Liver (tissue), 9 donors: ENCODE data around the gene TEDC1. TPM values are rescaled to one million over a fixed set of nuclear protein-coding genes. Genes with fewer than 3 reads are reported as not detected.

Source experiments
- DNase-seq: peaks from one replicate; pipeline ENCODE4 v3.0.0-alpha.2; 2017; ENCODE audit warnings: low spot score
- H3K27ac ChIP-seq, 2 donors: one replicate each; pipeline ENCODE4 v1.7.0; 2013; ENCODE audit warnings: inconsistent platforms in 2 of 2, low read length in 2 of 2, control low read depth in 1 of 2, low read depth in 1 of 2, mild to moderate bottlenecking in 1 of 2
- H3K27me3 ChIP-seq, 4 donors: one replicate each; pipeline versions ENCODE4 v1.6.1 to v1.7.0; 2013; ENCODE audit warnings: low read length in 3 of 4, inconsistent platforms in 1 of 4, mild to moderate bottlenecking in 1 of 4, moderate library complexity in 1 of 4; ENCODE audit not compliant: control insufficient read depth in 4 of 4, insufficient read depth in 4 of 4
- H3K36me3 ChIP-seq, 4 donors: one replicate each; pipeline versions ENCODE4 v1.6.1 to v1.7.0; 2013; ENCODE audit warnings: low read length in 3 of 4, mild to moderate bottlenecking in 3 of 4, low read depth in 1 of 4, moderate library complexity in 1 of 4; ENCODE audit not compliant: control insufficient read depth in 4 of 4, insufficient read depth in 3 of 4
- H3K4me1 ChIP-seq, 4 donors: one replicate each; pipeline versions ENCODE4 v1.6.1 to v1.7.0; 2013; ENCODE audit warnings: low read length in 3 of 4, mild to moderate bottlenecking in 3 of 4, moderate library complexity in 1 of 4; ENCODE audit not compliant: control insufficient read depth in 4 of 4, insufficient read depth in 4 of 4
- H3K4me3 ChIP-seq, 3 donors: one replicate each; pipeline versions ENCODE4 v1.6.1 to v1.7.0; 2013; ENCODE audit warnings: low read length in 3 of 3, control low read depth in 1 of 3, low read depth in 1 of 3, mild to moderate bottlenecking in 1 of 3
- H3K9ac ChIP-seq, 2 donors: one replicate each; pipeline ENCODE4 v1.7.0; 2013; ENCODE audit warnings: low read length in 2 of 2, mild to moderate bottlenecking in 2 of 2, moderate library complexity in 2 of 2, control low read depth in 1 of 2, low read depth in 1 of 2
- H3K9me3 ChIP-seq, 4 donors: one replicate each; pipeline versions ENCODE4 v1.6.1 to v1.7.0; 2013; ENCODE audit warnings: low read length in 3 of 4; ENCODE audit not compliant: control insufficient read depth in 4 of 4
- CTCF ChIP-seq: fragments of 150-350 bp; IDR thresholded peaks from 2 replicates; pipeline ENCODE4 v1.5.1; 2017; ENCODE audit warnings: improper control_type of control experiment, low read depth, low read length; ENCODE audit not compliant: missing input control
- EGR1 ChIP-seq, 2 donors: IDR thresholded peaks; 2 replicates each; pipeline ENCODE4 v1.6.1; 2016 to 2018; ENCODE audit warnings: antibody characterized with exemption in 2 of 2, low read depth in 2 of 2
- GABPA ChIP-seq, 2 donors: IDR thresholded peaks in 1 of 2; conservative IDR thresholded peaks in 1 of 2; 2 replicates each; pipeline ENCODE4 v1.6.1; 2016; ENCODE audit warnings: antibody characterized with exemption in 2 of 2, mild to moderate bottlenecking in 1 of 2, moderate library complexity in 1 of 2
- HNF4A ChIP-seq, 2 donors: conservative IDR thresholded peaks; 2 replicates each; pipeline ENCODE4 v1.6.1; 2016; ENCODE audit warnings: antibody characterized with exemption in 2 of 2, mild to moderate bottlenecking in 2 of 2
- HNF4G ChIP-seq: IDR thresholded peaks from 2 replicates; pipeline ENCODE4 v1.6.1; 2016; ENCODE audit warnings: antibody characterized with exemption
- MAX ChIP-seq: IDR thresholded peaks from 2 replicates; pipeline ENCODE4 v1.6.1; 2016; ENCODE audit warnings: antibody characterized with exemption
- NR2F2 ChIP-seq: IDR thresholded peaks from 2 replicates; pipeline ENCODE4 v1.6.1; 2016; ENCODE audit warnings: antibody characterized with exemption
- RAD21 ChIP-seq, 2 donors: IDR thresholded peaks; 2 replicates each; pipeline ENCODE4 v1.6.1; 2016; ENCODE audit warnings: antibody characterized with exemption in 2 of 2, mild to moderate bottlenecking in 2 of 2
- REST ChIP-seq: IDR thresholded peaks from 2 replicates; pipeline ENCODE4 v1.6.1; 2016; ENCODE audit warnings: antibody characterized with exemption, mild to moderate bottlenecking
- RXRA ChIP-seq, 2 donors: IDR thresholded peaks; 2 replicates each; pipeline ENCODE4 v1.6.1; 2017 to 2018; ENCODE audit warnings: antibody characterized with exemption in 2 of 2, mild to moderate bottlenecking in 1 of 2
- SP1 ChIP-seq: IDR thresholded peaks from 2 replicates; pipeline ENCODE4 v1.6.1; 2018; ENCODE audit warnings: antibody characterized with exemption, mild to moderate bottlenecking
- TAF1 ChIP-seq: conservative IDR thresholded peaks from 2 replicates; pipeline ENCODE4 v1.6.1; 2016; ENCODE audit warnings: antibody characterized with exemption, mild to moderate bottlenecking
- YY1 ChIP-seq: IDR thresholded peaks from 2 replicates; pipeline ENCODE4 v1.6.1; 2016; ENCODE audit warnings: antibody characterized with exemption, mild to moderate bottlenecking
- WGBS: extraction: QIAGEN DNeasy Blood & Tissue Kit; methylation state at CpG from one replicate; pipeline ENCODE4 v1.1.7; 2013; 5-methylcytosine and 5-hydroxymethylcytosine counted together
- polyA plus RNA-seq, 2 donors: library from polyadenylated mRNA; stranded (reverse) in 1 of 2; unstranded in 1 of 2; fragments of 200-250 nt in 1 of 2; fragments of >200 nt in 1 of 2; fragmentation: Nextera tagmentation in 1 of 2; extraction: Ambion mirVana in 1 of 2; gene quantifications; one replicate each; pipeline versions ENCODE4 v1.2.1 to v1.2.3, GENCODE V29; 2013 to 2015
- total RNA-seq, 2 donors: library from RNA; depleted of rRNA; stranded (reverse); fragments of >200 nt; gene quantifications; one replicate each; pipeline ENCODE4 v1.2.3, GENCODE V29; 2014
- donor health status: healthy.
- donor health status: healthy.
- donor health status: healthy.
- donor health status: healthy.
- donor health status: healthy.

The TEDC1 gene
- total and polyA plus RNA-seq, 4 donors = 0.97 to 7.5 (median 3.2) TPM

GRCh38 chr14:105537580-105538474 is 46.8 kb downstream of the TEDC1 start:
- peak; percentile 76 for DNase-seq
- no peaks in the 10 kb centered on the region for H3K36me3 ChIP-seq
- no peak overlapping the region for H3K27ac ChIP-seq
- H3K27me3 ChIP-seq = peaks cover 0 to 4% (median 0%) of the 10 kb centered on the region in 4 donors
- no peaks in the 10 kb centered on the region for H3K4me1 ChIP-seq
- no peak overlapping the region for H3K9ac ChIP-seq
- H3K4me3 ChIP-seq = no peak overlapping the region
- no peaks in the 10 kb centered on the region for H3K9me3 ChIP-seq
- TF ChIP-seq TAF1 (no peak), HNF4G (no peak), RXRA (IDR thresholded peaks at IDR 0.05) (no peak), EGR1 (IDR thresholded peaks at IDR 0.05; ENCODE audit: low read depth in 2 of 2) (no peak), RAD21 (IDR thresholded peaks at IDR 0.05) (peak in 1 of 2 donors; percentile 60), SP1 (no peak), CTCF (peak; percentile 81)
- WGBS = 22% methylated on average over 30 of the region's 30 CpGs

GRCh38 chr14:105538481-105539049 is 47.5 kb downstream of the TEDC1 start:
- Histone ChIP-seq H3K27me3 (peaks cover 0 to 4% (median 0%) of the 10 kb centered on the region in 4 donors), H3K27ac (no peak overlapping the region), H3K9ac (no peak overlapping the region), H3K4me1 (no peaks in the 10 kb centered on the region), H3K4me3 (no peak overlapping the region), H3K9me3 (peaks cover 0 to 4% (median under 1%) of the 10 kb centered on the region in 4 donors), H3K36me3 (no peaks in the 10 kb centered on the region)
- DNase-seq = no peak
- WGBS = 75% methylated on average over 23 of the region's 23 CpGs
- TF ChIP-seq CTCF = no peak
- no peak for TF ChIP-seq TAF1
- TF ChIP-seq REST = no peak
- TF ChIP-seq SP1 = no peak
- TF ChIP-seq HNF4G = no peak
- TF ChIP-seq EGR1 (IDR thresholded peaks at IDR 0.05; ENCODE audit: low read depth in 2 of 2) = no peak
- TF ChIP-seq NR2F2 = no peak
- no peak for TF ChIP-seq RAD21 (IDR thresholded peaks at IDR 0.05)
- no peak for TF ChIP-seq MAX
- no peak for TF ChIP-seq HNF4A (conservative IDR thresholded peaks at IDR 0.05)
- no peak for TF ChIP-seq RXRA (IDR thresholded peaks at IDR 0.05)
- no peak for TF ChIP-seq GABPA (IDR thresholded peaks at IDR 0.05 in 1 of 2, conservative IDR thresholded peaks at IDR 0.05 in 1 of 2)
- TF ChIP-seq YY1 = no peak
